ENCODE results near the gene NPIPB8.
"Not testable (repeated sequence)": the region's sequence is repeated elsewhere in the genome, so short reads cannot be mapped to it uniquely, and the experiment has no call there.

The NPIPB8 gene

GRCh38 chr16:28636093-28636823 lies 1.6 kb upstream of the NPIPB8 start:
- DNase-seq (ENCODE audit: low read depth in 2 of 2): peak; percentile 1 to 5

GRCh38 chr16:28638359-28638758 lies 494 bp downstream of the NPIPB8 start:
- DNase-seq (ENCODE audit: low read depth in 2 of 2): not testable (repeated sequence)

- not testable (repeated sequence) for DNase-seq (ENCODE audit: low read depth in 2 of 2)
Measured at GRCh38 chr16:28639959-28640358, 2.1 kb downstream of the NPIPB8 start.

GRCh38 chr16:28666264-28666663 lies 28.4 kb downstream of the NPIPB8 start:
- DNase-seq (ENCODE audit: low read depth in 2 of 2): not testable (repeated sequence)

GRCh38 chr16:28667480-28667879 lies 29.6 kb downstream of the NPIPB8 start:
- not testable (repeated sequence) for DNase-seq (ENCODE audit: low read depth in 2 of 2)

- DNase-seq (ENCODE audit: low read depth in 2 of 2): not testable (repeated sequence)
Measured at GRCh38 chr16:28668199-28668598, 30.3 kb downstream of the NPIPB8 start.

GRCh38 chr16:28688327-28688952 lies 50.6 kb downstream of the NPIPB8 start:
- not testable (repeated sequence) for DNase-seq (ENCODE audit: low read depth in 2 of 2)

- not testable (repeated sequence) for DNase-seq (ENCODE audit: low read depth in 2 of 2)
Measured at GRCh38 chr16:28689425-28689824, 51.6 kb downstream of the NPIPB8 start.

GRCh38 chr16:28691722-28692121 lies 53.9 kb downstream of the NPIPB8 start:
- not testable (repeated sequence) for DNase-seq (ENCODE audit: low read depth in 2 of 2)

- DNase-seq (ENCODE audit: low read depth in 2 of 2): not testable (repeated sequence)
Measured at GRCh38 chr16:28693257-28693950, 55.5 kb downstream of the NPIPB8 start.

- not testable (repeated sequence) for DNase-seq (ENCODE audit: low read depth in 2 of 2)
Measured at GRCh38 chr16:28699792-28700191, 61.9 kb downstream of the NPIPB8 start.

GRCh38 chr16:28700349-28700748 lies 62.5 kb downstream of the NPIPB8 start:
- not testable (repeated sequence) for DNase-seq (ENCODE audit: low read depth in 2 of 2)

GRCh38 chr16:28701384-28701783 lies 63.5 kb downstream of the NPIPB8 start:
- DNase-seq (ENCODE audit: low read depth in 2 of 2): not testable (repeated sequence)

- DNase-seq (ENCODE audit: low read depth in 2 of 2): not testable (repeated sequence)
Measured at GRCh38 chr16:28704246-28704645, 66.4 kb downstream of the NPIPB8 start.
